CD4-positive, alpha-beta T cell (primary cell): ENCODE data around the gene STRN3. TPM values are rescaled to one million over a fixed set of nuclear protein-coding genes. Genes with fewer than 3 reads are reported as not detected.

ENCODE experiments used
- ATAC-seq: fragments of 200-7000 bp; cut with Tn5 transposase; one replicate; pipeline ENCODE4 v1.10.0; 2022; ENCODE audit warnings: mild to moderate bottlenecking; ENCODE audit not compliant: poor library complexity
- CTCF ChIA-PET: fragments of 350-600 bp; sonication (Branson Sonifier 250); formaldehyde crosslinking; loops from one replicate; lab custom pipeline; 2021; ENCODE audit warnings: antibody characterized with exemption, inconsistent platforms; lab: Charles Lee
- POLR2A ChIA-PET: fragments of 350-600 bp; sonication (Branson Sonifier 250); formaldehyde crosslinking; loops from one replicate; lab custom pipeline; 2021; ENCODE audit warnings: antibody characterized with exemption, inconsistent platforms; lab: Charles Lee
- DNase-seq, 14 experiments: peaks; one replicate each; pipeline ENCODE4 v3.0.0-alpha.2; 2013 to 2020; ENCODE audit warnings: mixed read lengths in 2 of 14
- H3K27ac ChIP-seq, 2 donors: one replicate each; pipeline versions ENCODE4 v1.5.1 to v1.7.0; 2013; ENCODE audit warnings: low read length in 2 of 2, low read depth in 1 of 2, mild to moderate bottlenecking in 1 of 2
- H3K27me3 ChIP-seq, 2 experiments: 1 replicate in 1 of 2; 2 replicates in 1 of 2; pipeline versions ENCODE4 v1.6.1 to v1.7.0; 2013; ENCODE audit warnings: low read length in 2 of 2, control low read depth in 1 of 2, mild to moderate bottlenecking in 1 of 2, moderate library complexity in 1 of 2; ENCODE audit not compliant: insufficient read depth in 2 of 2, control insufficient read depth in 1 of 2
- H3K36me3 ChIP-seq: one replicate; pipeline ENCODE4 v1.6.1; 2013; ENCODE audit warnings: low read length, control low read depth; ENCODE audit not compliant: insufficient read depth
- H3K4me1 ChIP-seq: one replicate; pipeline ENCODE4 v1.6.1; 2013; ENCODE audit warnings: low read length, control low read depth; ENCODE audit not compliant: insufficient read depth
- H3K4me3 ChIP-seq: one replicate; pipeline ENCODE4 v1.5.1; 2013; ENCODE audit warnings: mild to moderate bottlenecking, low read length, moderate library complexity
- H3K9me3 ChIP-seq, 2 experiments: 1 replicate in 1 of 2; 2 replicates in 1 of 2; pipeline versions ENCODE4 v1.6.1 to v1.7.0; 2013; ENCODE audit warnings: low read length in 2 of 2, mild to moderate bottlenecking in 2 of 2, control low read depth in 1 of 2, moderate library complexity in 1 of 2; ENCODE audit not compliant: control insufficient read depth in 1 of 2, insufficient read depth in 1 of 2
- H3K27ac Mint-ChIP-seq: one replicate; pipeline ENCODE4 v1.8.0; 2020; ENCODE audit warnings: mixed read lengths
- H3K27me3 Mint-ChIP-seq: one replicate; pipeline ENCODE4 v1.8.0; 2021; ENCODE audit warnings: mixed read lengths
- H3K36me3 Mint-ChIP-seq: one replicate; pipeline ENCODE4 v1.8.0; 2021; ENCODE audit warnings: low read depth, mixed read lengths
- H3K4me1 Mint-ChIP-seq: one replicate; pipeline ENCODE4 v1.8.0; 2021; ENCODE audit warnings: low read depth, mixed read lengths
- H3K4me3 Mint-ChIP-seq: one replicate; pipeline ENCODE4 v1.8.0; 2020; ENCODE audit warnings: mild to moderate bottlenecking, mixed read lengths
- H3K9me3 Mint-ChIP-seq: one replicate; pipeline ENCODE4 v1.8.0; 2020; ENCODE audit warnings: mixed read lengths
- CTCF ChIP-seq: fragments of 200-600 bp; IDR thresholded peaks from one replicate; pipeline ENCODE4 v1.8.0; 2022; ENCODE audit warnings: antibody characterized with exemption, mild to moderate bottlenecking
- intact Hi-C, 2 experiments: fragments of 100-400 bp; cut with DNase I in 1 of 2; cut with micrococcal nuclease in 1 of 2; formaldehyde crosslinking; loops; one replicate each; pipeline versions ENCODE4 v1.15.1 to v1.9.0; 2023 to 2025; cut with DNase I, micrococcal nuclease
- total RNA-seq, 174 experiments: library from RNA in 2 of 174; stranded (reverse) in 2 of 174; gene quantifications; one replicate each; pipeline ENCODE4 v1.2.3 and lab custom pipeline; 2021 to 2026

STRN3 gene
- total RNA-seq, 2 experiments from 2014 or later: 15.1 to 16.9 TPM

- Histone ChIP-seq H3K36me3 (no peaks in the 10 kb centered on the region), H3K27ac (no peak overlapping the region), H3K4me3 (no peak overlapping the region), H3K9me3 (peaks cover 0 to 14% of the 10 kb centered on the region in 2 experiments), H3K4me1 (peaks cover 15% of the 10 kb centered on the region), H3K27me3 (peaks cover 33 to 45% of the 10 kb centered on the region in 2 experiments)
- Mint-ChIP-seq H3K9me3 (no peaks in the 10 kb centered on the region), H3K4me3 (no peak overlapping the region), H3K4me1 (peaks cover 13% of the 10 kb centered on the region), H3K27me3 (peaks cover 51% of the 10 kb centered on the region), H3K36me3 (no peaks in the 10 kb centered on the region), H3K27ac (no peak overlapping the region)
- ATAC-seq (no peak), DNase-seq (no peak)
- ChIA-PET CTCF (no interaction called here), POLR2A (no interaction called here)
- intact Hi-C loops: no loop called here
- TF ChIP-seq CTCF: no peak
Measured at GRCh38 chr14:30876692-30877091, 149.5 kb downstream of the STRN3 start.

- Mint-ChIP-seq H3K4me1 (peaks cover 13% of the 10 kb centered on the region), H3K4me3 (peak overlapping the region; percentile 64), H3K27me3 (peaks cover 61% of the 10 kb centered on the region), H3K36me3 (no peaks in the 10 kb centered on the region), H3K9me3 (no peaks in the 10 kb centered on the region), H3K27ac (no peak overlapping the region)
- ATAC-seq (no peak), DNase-seq (no peak)
- Histone ChIP-seq H3K36me3 (no peaks in the 10 kb centered on the region), H3K9me3 (peaks cover 0 to 14% of the 10 kb centered on the region in 2 experiments), H3K27ac (no peak overlapping the region), H3K4me3 (no peak overlapping the region), H3K27me3 (peaks cover 34 to 46% of the 10 kb centered on the region in 2 experiments), H3K4me1 (peaks cover 15% of the 10 kb centered on the region)
- CTCF ChIA-PET: no interaction called here
- TF ChIP-seq CTCF: no peak
- POLR2A ChIA-PET: no interaction called here
- intact Hi-C loops: no loop called here
Measured at GRCh38 chr14:30875788-30876053, 150.5 kb downstream of the STRN3 start.

- CTCF ChIA-PET: no interaction called here
- TF ChIP-seq CTCF: no peak
- Histone ChIP-seq H3K27ac (no peak overlapping the region), H3K27me3 (peaks cover 34 to 51% of the 10 kb centered on the region in 2 experiments), H3K4me1 (peaks cover 15% of the 10 kb centered on the region), H3K4me3 (peak overlapping the region; percentile 53), H3K9me3 (peaks cover 0 to 14% of the 10 kb centered on the region in 2 experiments), H3K36me3 (no peaks in the 10 kb centered on the region)
- DNase-seq (peak in 2 of 14 experiments; percentile 1 to 11), ATAC-seq (no peak)
- POLR2A ChIA-PET: no interaction called here
- Mint-ChIP-seq H3K4me3 (peak overlapping the region; percentile 64), H3K4me1 (peaks cover 13% of the 10 kb centered on the region), H3K36me3 (no peaks in the 10 kb centered on the region), H3K27me3 (peaks cover 66% of the 10 kb centered on the region), H3K9me3 (no peaks in the 10 kb centered on the region), H3K27ac (no peak overlapping the region)
- intact Hi-C loops: no loop called here
Measured at GRCh38 chr14:30874999-30875787, 151.0 kb downstream of the STRN3 start.
